ENCODE results near the gene CABP7.

CABP7 gene

GRCh38 chr22:29684244-29684643, 35.6 kb upstream of the CABP7 start:
- no peak for DNase-seq (ENCODE audit: low read depth)

GRCh38 chr22:29689206-29689879, 30.5 kb upstream of the CABP7 start:
- no peak overlapping the region for H3K4me3 ChIP-seq (replicated peaks; ENCODE audit: low read depth, low read length)
- TF ChIP-seq, protein P1, sequence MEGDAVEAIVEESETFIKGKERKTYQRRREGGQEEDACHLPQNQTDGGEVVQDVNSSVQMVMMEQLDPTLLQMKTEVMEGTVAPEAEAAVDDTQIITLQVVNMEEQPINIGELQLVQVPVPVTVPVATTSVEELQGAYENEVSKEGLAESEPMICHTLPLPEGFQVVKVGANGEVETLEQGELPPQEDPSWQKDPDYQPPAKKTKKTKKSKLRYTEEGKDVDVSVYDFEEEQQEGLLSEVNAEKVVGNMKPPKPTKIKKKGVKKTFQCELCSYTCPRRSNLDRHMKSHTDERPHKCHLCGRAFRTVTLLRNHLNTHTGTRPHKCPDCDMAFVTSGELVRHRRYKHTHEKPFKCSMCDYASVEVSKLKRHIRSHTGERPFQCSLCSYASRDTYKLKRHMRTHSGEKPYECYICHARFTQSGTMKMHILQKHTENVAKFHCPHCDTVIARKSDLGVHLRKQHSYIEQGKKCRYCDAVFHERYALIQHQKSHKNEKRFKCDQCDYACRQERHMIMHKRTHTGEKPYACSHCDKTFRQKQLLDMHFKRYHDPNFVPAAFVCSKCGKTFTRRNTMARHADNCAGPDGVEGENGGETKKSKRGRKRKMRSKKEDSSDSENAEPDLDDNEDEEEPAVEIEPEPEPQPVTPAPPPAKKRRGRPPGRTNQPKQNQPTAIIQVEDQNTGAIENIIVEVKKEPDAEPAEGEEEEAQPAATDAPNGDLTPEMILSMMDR (IDR thresholded peaks at IDR 0.05; ENCODE audit: low read length, missing control alignments), result no peak
- DNase-seq (ENCODE audit: low read depth), result no peak

More at GRCh38 chr22:29684244-29684643, 35.6 kb upstream of the CABP7 start:
- H3K4me3 ChIP-seq (replicated peaks; ENCODE audit: low read depth, low read length), result no peak overlapping the region
- TF ChIP-seq, protein P1 (IDR thresholded peaks at IDR 0.05; ENCODE audit: low read length, missing control alignments), result no peak

DNA sequence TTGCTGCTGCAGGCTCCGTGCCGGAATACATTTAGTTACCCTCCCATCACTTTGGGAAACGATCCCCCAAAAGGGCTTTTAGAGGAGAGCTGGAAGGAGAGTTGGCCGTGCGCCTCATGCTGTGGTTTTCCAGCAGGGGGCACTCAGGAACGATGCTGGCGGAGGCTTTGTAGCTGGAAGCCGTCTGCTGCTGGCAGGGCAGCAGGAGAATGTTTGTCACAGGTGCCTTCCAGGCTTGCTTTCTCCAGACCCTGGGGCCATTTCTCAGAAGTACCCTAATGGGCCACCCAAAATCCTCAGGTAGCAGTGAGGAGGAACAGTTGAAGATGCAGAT, 30.0 kb upstream of the CABP7 start:
- TF ChIP-seq, protein P1 (IDR thresholded peaks at IDR 0.05; ENCODE audit: low read length, missing control alignments), result peak; percentile 92
- peak; percentile 63 for DNase-seq (ENCODE audit: low read depth)
- no peak overlapping the region for H3K4me3 ChIP-seq (replicated peaks; ENCODE audit: low read depth, low read length)

- no peak for DNase-seq (ENCODE audit: low read depth)
- TF ChIP-seq, protein P1 (IDR thresholded peaks at IDR 0.05; ENCODE audit: low read length, missing control alignments), result no peak
- H3K4me3 ChIP-seq (replicated peaks; ENCODE audit: low read depth, low read length), result no peak overlapping the region
Measured at GRCh38 chr22:29690476-29690875, 29.3 kb upstream of the CABP7 start.

DNA sequence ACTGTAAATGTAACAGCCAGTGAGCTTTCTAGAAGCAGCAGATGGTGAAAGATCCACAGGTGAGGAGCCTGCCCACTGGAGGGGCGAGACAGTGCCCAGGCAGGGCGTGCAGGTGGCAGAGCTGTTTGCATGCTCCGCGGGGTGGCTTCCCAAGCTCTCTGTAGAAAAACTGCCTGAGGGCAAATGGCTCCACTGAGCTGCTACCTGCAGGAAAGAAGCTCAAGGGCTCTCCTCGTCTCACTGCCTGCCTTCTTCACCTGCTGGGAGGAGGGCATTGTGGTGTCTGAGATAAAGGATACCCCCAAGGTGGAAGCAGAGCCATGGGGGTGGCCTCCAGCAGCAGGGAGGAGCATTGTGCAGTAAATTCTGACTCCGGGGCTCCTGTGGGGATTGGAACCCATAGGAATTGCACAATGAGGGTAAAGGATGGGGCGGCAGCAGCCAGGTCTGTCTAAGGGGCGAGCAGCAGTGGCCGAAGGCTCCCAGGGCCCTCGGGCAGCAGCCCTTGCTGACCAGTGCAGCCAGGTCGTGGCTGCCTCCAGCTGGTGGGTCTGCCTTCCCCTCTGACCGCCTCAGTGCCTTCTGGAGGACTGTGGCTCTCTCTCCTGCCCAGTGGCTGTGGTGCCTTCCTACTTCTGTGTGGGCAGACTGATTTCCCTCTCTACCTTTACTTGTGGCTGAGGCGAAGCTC, 28.0 kb upstream of the CABP7 start:
- TF ChIP-seq, protein P1 (IDR thresholded peaks at IDR 0.05; ENCODE audit: low read length, missing control alignments), result no peak
- DNase-seq (ENCODE audit: low read depth), result no peak
- no peak overlapping the region for H3K4me3 ChIP-seq (replicated peaks; ENCODE audit: low read depth, low read length)

- no peak overlapping the region for H3K4me3 ChIP-seq (replicated peaks; ENCODE audit: low read depth, low read length)
- TF ChIP-seq, protein P1 (IDR thresholded peaks at IDR 0.05; ENCODE audit: low read length, missing control alignments), result no peak
- no peak for DNase-seq (ENCODE audit: low read depth)
Measured at GRCh38 chr22:29692327-29692640, 27.5 kb upstream of the CABP7 start.

DNA sequence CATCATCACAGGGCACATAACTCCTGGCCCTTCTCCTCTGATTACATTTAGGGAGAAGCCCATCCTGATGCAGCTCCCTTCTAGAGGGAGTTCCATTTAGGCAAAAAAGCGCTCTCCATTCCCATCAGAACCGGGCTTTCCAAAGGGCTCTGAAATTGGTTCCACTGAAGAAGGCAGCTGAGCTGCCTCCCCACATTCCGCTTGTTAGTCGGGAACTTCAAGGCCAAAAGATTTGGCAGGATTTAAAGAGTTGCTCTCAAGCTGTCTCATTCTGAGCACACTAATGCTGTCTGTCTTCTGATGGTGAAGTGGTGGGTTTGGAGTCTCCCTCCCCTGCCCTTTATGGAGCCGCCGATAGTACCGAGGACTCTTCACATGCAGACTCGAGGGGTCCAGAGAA, 26.6 kb upstream of the CABP7 start:
- no peak overlapping the region for H3K4me3 ChIP-seq (replicated peaks; ENCODE audit: low read depth, low read length)
- no peak for DNase-seq (ENCODE audit: low read depth)
- TF ChIP-seq, protein P1 (IDR thresholded peaks at IDR 0.05; ENCODE audit: low read length, missing control alignments), result no peak
